ENCODE results near the gene MROH7.

MROH7 gene

GRCh38 chr1:54721719-54722118, 80.1 kb downstream of the MROH7 start:
- no peak for DNase-seq (ENCODE audit: low read depth)
- TF ChIP-seq, protein P1, sequence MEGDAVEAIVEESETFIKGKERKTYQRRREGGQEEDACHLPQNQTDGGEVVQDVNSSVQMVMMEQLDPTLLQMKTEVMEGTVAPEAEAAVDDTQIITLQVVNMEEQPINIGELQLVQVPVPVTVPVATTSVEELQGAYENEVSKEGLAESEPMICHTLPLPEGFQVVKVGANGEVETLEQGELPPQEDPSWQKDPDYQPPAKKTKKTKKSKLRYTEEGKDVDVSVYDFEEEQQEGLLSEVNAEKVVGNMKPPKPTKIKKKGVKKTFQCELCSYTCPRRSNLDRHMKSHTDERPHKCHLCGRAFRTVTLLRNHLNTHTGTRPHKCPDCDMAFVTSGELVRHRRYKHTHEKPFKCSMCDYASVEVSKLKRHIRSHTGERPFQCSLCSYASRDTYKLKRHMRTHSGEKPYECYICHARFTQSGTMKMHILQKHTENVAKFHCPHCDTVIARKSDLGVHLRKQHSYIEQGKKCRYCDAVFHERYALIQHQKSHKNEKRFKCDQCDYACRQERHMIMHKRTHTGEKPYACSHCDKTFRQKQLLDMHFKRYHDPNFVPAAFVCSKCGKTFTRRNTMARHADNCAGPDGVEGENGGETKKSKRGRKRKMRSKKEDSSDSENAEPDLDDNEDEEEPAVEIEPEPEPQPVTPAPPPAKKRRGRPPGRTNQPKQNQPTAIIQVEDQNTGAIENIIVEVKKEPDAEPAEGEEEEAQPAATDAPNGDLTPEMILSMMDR (IDR thresholded peaks at IDR 0.05; ENCODE audit: control insufficient read depth, insufficient read depth, low read depth, low read length, missing control alignments): no peak
- H3K4me3 ChIP-seq (ENCODE audit: control insufficient read depth, low read depth, low read length): no peak overlapping the region

DNA sequence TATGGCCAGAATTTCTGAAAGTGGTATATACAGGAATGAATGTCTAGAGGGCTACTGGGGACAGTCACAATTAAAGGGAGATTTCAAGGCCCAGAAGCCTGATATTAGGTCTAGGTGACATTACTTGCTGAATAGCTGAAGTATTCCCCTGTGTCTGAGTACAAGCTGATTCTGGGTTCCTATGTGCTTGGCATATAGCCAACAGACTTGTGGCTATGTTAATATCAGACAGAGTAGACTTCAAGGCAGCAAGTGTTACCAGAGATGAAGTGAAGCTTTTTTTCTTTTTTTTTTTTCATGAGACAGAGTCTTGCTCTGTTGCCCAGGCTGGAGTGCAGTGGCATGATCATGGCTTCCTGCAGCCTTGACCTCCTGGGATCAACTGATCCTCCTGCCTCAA, 82.4 kb downstream of the MROH7 start:
- no peak overlapping the region for H3K4me3 ChIP-seq (ENCODE audit: control insufficient read depth, low read depth, low read length)
- DNase-seq (ENCODE audit: low read depth): no peak
- TF ChIP-seq, protein P1 (IDR thresholded peaks at IDR 0.05; ENCODE audit: control insufficient read depth, insufficient read depth, low read depth, low read length, missing control alignments): no peak

DNA sequence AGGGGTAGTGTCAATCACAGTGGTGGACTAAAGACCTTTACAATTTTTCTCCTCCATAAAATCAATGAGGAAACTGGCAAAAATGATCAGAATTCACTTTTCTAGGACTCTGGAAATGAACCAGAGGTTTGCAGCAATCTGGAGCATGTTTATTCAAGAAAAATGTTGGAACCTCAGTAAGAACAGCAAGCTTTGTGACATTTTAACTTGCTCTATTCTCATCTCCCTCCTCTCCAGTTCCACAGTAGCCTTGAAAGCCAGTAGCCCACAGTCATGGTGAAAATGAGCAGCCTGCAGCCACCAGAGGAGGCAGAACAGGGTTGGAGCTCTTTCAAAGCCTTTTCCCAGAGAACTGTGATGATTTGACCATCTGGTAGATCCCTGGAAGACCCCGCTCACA, 83.2 kb downstream of the MROH7 start:
- no peak for DNase-seq (ENCODE audit: low read depth)
- no peak overlapping the region for H3K4me3 ChIP-seq (ENCODE audit: control insufficient read depth, low read depth, low read length)
- TF ChIP-seq, protein P1 (IDR thresholded peaks at IDR 0.05; ENCODE audit: control insufficient read depth, insufficient read depth, low read depth, low read length, missing control alignments): no peak

- H3K4me3 ChIP-seq (ENCODE audit: control insufficient read depth, low read depth, low read length): no peak overlapping the region
- TF ChIP-seq, protein P1 (IDR thresholded peaks at IDR 0.05; ENCODE audit: control insufficient read depth, insufficient read depth, low read depth, low read length, missing control alignments): no peak
- no peak for DNase-seq (ENCODE audit: low read depth)
These were observed 86.4 kb downstream of the MROH7 start for GRCh38 chr1:54728027-54728426.

- TF ChIP-seq, protein P1 (IDR thresholded peaks at IDR 0.05; ENCODE audit: control insufficient read depth, insufficient read depth, low read depth, low read length, missing control alignments): no peak
- no peak for DNase-seq (ENCODE audit: low read depth)
- no peak overlapping the region for H3K4me3 ChIP-seq (ENCODE audit: control insufficient read depth, low read depth, low read length)
These were observed 95.1 kb downstream of the MROH7 start for GRCh38 chr1:54736685-54737084.

GRCh38 chr1:54738244-54738643, 96.7 kb downstream of the MROH7 start:
- TF ChIP-seq, protein P1 (IDR thresholded peaks at IDR 0.05; ENCODE audit: control insufficient read depth, insufficient read depth, low read depth, low read length, missing control alignments): no peak
- no peak for DNase-seq (ENCODE audit: low read depth)
- H3K4me3 ChIP-seq (ENCODE audit: control insufficient read depth, low read depth, low read length): no peak overlapping the region

GRCh38 chr1:54741531-54741930, 99.9 kb downstream of the MROH7 start:
- H3K4me3 ChIP-seq (ENCODE audit: control insufficient read depth, low read depth, low read length): no peak overlapping the region
- no peak for DNase-seq (ENCODE audit: low read depth)
- TF ChIP-seq, protein P1 (IDR thresholded peaks at IDR 0.05; ENCODE audit: control insufficient read depth, insufficient read depth, low read depth, low read length, missing control alignments): no peak

All from AG09309 (cell line).